Heart left ventricle (tissue), 13 donors: ENCODE measurements around the gene PSG1.
"Not testable (repeated sequence)": the region's sequence is repeated elsewhere in the genome, so short reads cannot be mapped to it uniquely, and the experiment has no call there.

Source experiments
- CTCF ChIP-seq, 12 donors: fragments of 200-600 bp; sonication (generic) in 4 of 12; IDR thresholded peaks; one replicate each; pipeline versions ENCODE4 v1.5.0 to v1.8.0; 2018 to 2022; ENCODE audit warnings: antibody characterized with exemption in 12 of 12, mild to moderate bottlenecking in 5 of 12
- POLR2A ChIP-seq, 2 donors: fragments of 450-650 bp; IDR thresholded peaks; one replicate each; pipeline ENCODE4 v1.6.1; 2017; ENCODE audit warnings: antibody characterized with exemption in 2 of 2, mild to moderate bottlenecking in 2 of 2, moderate library complexity in 2 of 2
- donor health status: ischemic (EF 13 %, LVEDD 7.1; RV severe dilation, severe dysfunction).
- donor health status: DM: no; HTN: yes; CAD: no.
- donor health status: DM: no; HTN: no; CAD: no.
- donor health status: ischemic (EF 25% LVEDD 6.9; RV normal size, moderate dysfunction).
- donor health status: ischemic (EF 25% LVEDD 5.7; RV mildly dilated, moderate dysfunction).
- donor health status: ischemic (EF 35%, LVEDD 5.7; RV mildly dilated, moderate dysfunction).
- donor health status: nonischemic (EF 11% LVEDD 7.7; RV severe dilation, severe dysfunction).
- donor health status: DM: yes; HTN: yes; CAD: no.
- donor health status: PGD.
- donor health status: ischemic (EF 29% LVEDD 5.4; RV normal size, mild dysfunction).
- donor health status: nonischemic (EF 23%, LVEDD 6.1; RV moderate dilation, normal function).

GRCh38 chr19:42916931-42917330 lies 37.4 kb upstream of the PSG1 start:
- TF ChIP-seq POLR2A, CTCF (IDR thresholded peaks at IDR 0.05): not testable (repeated sequence)
